HG03095 (cell line): ENCODE data around the gene PRKAG2.

ENCODE experiments used
- ATAC-seq: cut with Tn5 transposase; IDR thresholded peaks from one replicate; pipeline ENCODE4 v1.9.1; 2021; ENCODE audit warnings: moderate library complexity; ENCODE audit not compliant: unreplicated experiment

The PRKAG2 gene

DNA sequence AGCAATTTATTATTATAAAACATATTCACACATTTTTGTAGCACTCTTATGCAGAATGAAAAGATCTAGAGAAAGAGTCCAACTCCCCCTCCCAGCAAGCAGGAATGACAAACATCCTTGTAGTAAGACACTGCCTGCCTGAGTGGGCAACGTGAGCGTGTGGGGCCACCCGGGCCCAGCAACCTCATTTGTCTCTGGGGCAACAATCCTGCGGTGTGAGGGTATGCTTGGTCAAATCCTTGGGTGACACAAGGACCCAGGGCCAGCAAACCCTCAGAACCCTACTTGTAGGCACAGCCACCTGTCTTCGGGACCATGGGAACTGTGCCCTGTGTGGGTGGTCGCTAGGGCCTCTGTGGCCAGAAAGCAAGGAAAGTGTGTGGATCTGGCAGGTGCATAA, 367.9 kb downstream of the PRKAG2 start:
- no peak for ATAC-seq

DNA sequence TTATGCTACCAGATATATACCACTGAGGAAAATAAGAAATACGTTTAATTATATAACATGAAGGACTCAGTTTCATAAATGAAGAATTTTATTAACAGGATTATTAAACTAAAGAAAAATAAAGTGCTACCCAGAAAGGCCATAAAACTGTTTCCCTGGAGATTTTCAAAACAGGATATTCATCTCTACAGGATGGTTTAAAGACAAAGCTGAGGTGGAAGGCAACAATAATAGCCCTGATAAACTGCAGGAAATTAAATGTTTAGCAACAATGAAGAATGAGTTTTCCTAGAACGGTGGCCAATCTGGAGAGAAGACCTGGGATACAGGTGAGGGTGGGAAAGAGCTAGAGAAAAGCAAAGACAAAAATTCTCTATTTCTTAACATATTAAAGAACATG, 369.1 kb downstream of the PRKAG2 start:
- no peak for ATAC-seq

DNA sequence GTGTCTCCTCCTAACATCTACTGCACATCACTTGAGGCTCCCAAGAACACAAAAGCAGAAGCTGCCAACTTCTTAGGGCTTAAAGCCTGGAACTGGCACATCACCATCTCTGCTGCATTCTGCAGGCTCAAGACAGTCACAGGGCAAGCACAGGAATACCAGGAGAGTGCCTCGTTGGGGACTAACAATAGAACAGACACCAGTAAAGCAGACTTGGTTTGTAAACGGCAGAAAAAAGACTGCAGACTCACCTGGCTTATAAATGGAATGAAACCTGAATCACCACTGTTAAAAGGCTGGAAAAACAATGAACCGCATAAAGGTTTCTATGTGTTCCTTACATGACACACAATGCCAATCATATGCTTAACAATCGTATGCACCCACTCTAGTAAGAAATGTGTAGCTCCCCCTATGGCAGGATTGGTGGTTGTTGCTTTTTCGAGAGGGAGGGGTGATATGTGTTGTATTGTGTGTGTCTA, 370.0 kb downstream of the PRKAG2 start:
- ATAC-seq, result no peak
